SK-N-SH (cell line): ENCODE data around the gene ARMH2. TPM values are rescaled to one million over a fixed set of nuclear protein-coding genes. Genes with fewer than 3 reads are reported as not detected.

Experiments
- CTCF ChIA-PET: fragments of 300-600, 350-600 bp; formaldehyde crosslinking; extraction: SDS; loops from one replicate; lab custom pipeline; 2021; lab: Yijun Ruan, JAX
- POLR2A ChIA-PET: fragments of 350-600 bp; sonication (Branson Sonifier 250); formaldehyde crosslinking; extraction: SDS; loops from one replicate; lab custom pipeline; 2020; ENCODE audit warnings: antibody characterized with exemption, inconsistent platforms; lab: Yijun Ruan, JAX
- DNase-seq: peaks from one replicate; pipeline ENCODE4 v3.0.0; 2012
- H2AFZ ChIP-seq: fragments of 200-600 bp; sonication (generic); 2 replicates; pipeline ENCODE4 v1.8.1; 2016; ENCODE audit warnings: antibody characterized with exemption, mild to moderate bottlenecking, low read depth
- H3F3A ChIP-seq: fragments of 200-600 bp; sonication (generic); replicated peaks from 2 replicates; pipeline ENCODE3; 2016; ENCODE audit warnings: antibody characterized with exemption, mild to moderate bottlenecking; ENCODE audit not compliant: insufficient read depth
- H3K27ac ChIP-seq, 2 experiments: fragments of 200-500 bp in 1 of 2; fragments of 200-600 bp in 1 of 2; sonication (Bioruptor generic) in 1 of 2; sonication (generic), shearing (Covaris generic) in 1 of 2; 2 replicates each; pipeline versions ENCODE4 v1.5.1 to v1.6.1; 2014 to 2016; ENCODE audit warnings: low read depth in 2 of 2, inconsistent platforms in 1 of 2, low read length in 1 of 2, mild to moderate bottlenecking in 1 of 2, mixed read lengths in 1 of 2
- H3K27me3 ChIP-seq: fragments of 200-600 bp; sonication (generic), shearing (Covaris generic); 2 replicates; pipeline ENCODE4 v1.6.1; 2016; ENCODE audit warnings: mixed run types; ENCODE audit not compliant: insufficient read depth
- H3K36me3 ChIP-seq, 2 experiments: fragments of 200-500 bp in 1 of 2; fragments of 200-600 bp in 1 of 2; sonication (Bioruptor generic) in 1 of 2; sonication (generic) in 1 of 2; replicated peaks in 1 of 2; 2 replicates each; pipeline versions ENCODE3 to v1.5.1; 2014 to 2016; ENCODE audit warnings: low read length in 1 of 2, mild to moderate bottlenecking in 1 of 2; ENCODE audit not compliant: insufficient read depth in 2 of 2, control insufficient read depth in 1 of 2
- H3K4me1 ChIP-seq, 2 experiments: fragments of 200-500 bp in 1 of 2; fragments of 200-600 bp in 1 of 2; sonication (Bioruptor generic) in 1 of 2; sonication (generic), shearing (Covaris generic) in 1 of 2; 2 replicates each; pipeline versions ENCODE4 v1.5.1 to v1.6.1; 2014 to 2016; ENCODE audit warnings: low read depth in 1 of 2, low read length in 1 of 2, mixed run types in 1 of 2; ENCODE audit not compliant: insufficient read depth in 2 of 2, control insufficient read depth in 1 of 2
- H3K4me2 ChIP-seq: fragments of 200-600 bp; sonication (generic), shearing (Covaris generic); 2 replicates; pipeline ENCODE4 v1.6.1; 2017; ENCODE audit warnings: mixed run types
- H3K4me3 ChIP-seq, 2 experiments: fragments of 200-500 bp in 1 of 2; fragments of 200-600 bp in 1 of 2; sonication (Bioruptor generic) in 1 of 2; sonication (generic), shearing (Covaris generic) in 1 of 2; 2 replicates each; pipeline versions ENCODE4 v1.5.1 to v1.8.1; 2014 to 2016; ENCODE audit warnings: low read depth in 2 of 2, inconsistent platforms in 1 of 2, low read length in 1 of 2, mild to moderate bottlenecking in 1 of 2, mixed read lengths in 1 of 2, moderate library complexity in 1 of 2
- H3K79me2 ChIP-seq: fragments of 200-600 bp; sonication (generic); 2 replicates; pipeline ENCODE4 v1.8.1; 2017; ENCODE audit warnings: mild to moderate bottlenecking; ENCODE audit not compliant: insufficient read depth
- H3K9ac ChIP-seq: fragments of 200-600 bp; sonication (generic); 2 replicates; pipeline ENCODE4 v1.6.1; 2017; ENCODE audit warnings: mixed run types
- H3K9me2 ChIP-seq: fragments of 200-600 bp; sonication (generic); 2 replicates; pipeline ENCODE4 v1.6.1; 2017; ENCODE audit warnings: mixed run types
- H3K9me3 ChIP-seq: fragments of 200-600 bp; sonication (generic); 2 replicates; pipeline ENCODE4 v1.6.1; 2017; ENCODE audit warnings: mixed run types, mild to moderate bottlenecking, moderate library complexity
- H4K20me1 ChIP-seq: fragments of 200-600 bp; sonication (generic); 2 replicates; pipeline ENCODE4 v1.6.1; 2017; ENCODE audit warnings: mild to moderate bottlenecking, mixed run types; ENCODE audit not compliant: insufficient read depth
- ELF1 ChIP-seq: IDR thresholded peaks from 2 replicates; pipeline ENCODE4 v1.4.0; 2012
- EP300 ChIP-seq, 2 experiments: IDR thresholded peaks; 2 replicates each; pipeline versions ENCODE4 v1.4.0 to v1.6.1; 2012; ENCODE audit warnings: borderline replicate concordance in 1 of 2, low read depth in 1 of 2, low read length in 1 of 2
- FOSL2 ChIP-seq: IDR thresholded peaks from 2 replicates; pipeline ENCODE4 v1.4.0; 2012; ENCODE audit warnings: low read depth, mild to moderate bottlenecking, moderate library complexity, borderline replicate concordance
- FOXJ3 ChIP-seq: sonication (generic); formaldehyde crosslinking; IDR thresholded peaks from 2 replicates; pipeline ENCODE4 v1.5.1; 2020; ENCODE audit warnings: mild to moderate bottlenecking, missing genetic modification reagents
- GATA2 ChIP-seq: sonication (generic); formaldehyde crosslinking; IDR thresholded peaks from 2 replicates; pipeline ENCODE4 v1.5.0; 2020; ENCODE audit warnings: mild to moderate bottlenecking, missing genetic modification reagents
- IRF3 ChIP-seq: fragments of 150-350 bp; IDR thresholded peaks from 2 replicates; pipeline ENCODE4 v1.6.1; 2016; ENCODE audit warnings: mild to moderate bottlenecking, low read depth, low read length
- JUND ChIP-seq: IDR thresholded peaks from 2 replicates; pipeline ENCODE4 v1.4.0; 2012
- MAX ChIP-seq: IDR thresholded peaks from 2 replicates; pipeline ENCODE4 v1.4.0; 2012; ENCODE audit warnings: low read depth
- MEF2A ChIP-seq: IDR thresholded peaks from 2 replicates; pipeline ENCODE4 v1.4.0; 2012; ENCODE audit warnings: low read depth, borderline replicate concordance
- MXI1 ChIP-seq: IDR thresholded peaks from 2 replicates; pipeline ENCODE4 v1.6.1; 2012; ENCODE audit warnings: mild to moderate bottlenecking, low read depth, low read length, improper control_type of control experiment
- RCOR1 ChIP-seq: fragments of 150-350 bp; IDR thresholded peaks from 2 replicates; pipeline ENCODE4 v1.6.1; 2017; ENCODE audit warnings: antibody characterized with exemption, low read length
- SMC3 ChIP-seq: IDR thresholded peaks from 2 replicates; pipeline ENCODE4 v1.6.1; 2012; ENCODE audit warnings: low read depth, low read length, improper control_type of control experiment
- TCF12 ChIP-seq: IDR thresholded peaks from 2 replicates; pipeline ENCODE4 v1.4.0; 2012
- WGBS: methylation state at CpG from one replicate; pipeline ENCODE4 v1.1.6; 2017; ENCODE audit warnings: low lambda C conversion rate; 5-methylcytosine and 5-hydroxymethylcytosine counted together
- polyA plus RNA-seq, 3 experiments: library from polyadenylated mRNA; depleted of rRNA; stranded (reverse); fragments of >200 nt; gene quantifications; 2 replicates each; pipeline ENCODE4 v1.2.3, GENCODE V29; 2012
- TF ChIP-seq, protein P1 (sequence below): IDR thresholded peaks from 2 replicates; pipeline ENCODE4; 2012
- TF ChIP-seq, protein P2 (sequence below): IDR thresholded peaks from 2 replicates; pipeline ENCODE4 v1.6.1; 2012; ENCODE audit warnings: mild to moderate bottlenecking, low read depth, low read length, moderate library complexity

Gene ARMH2
- polyA plus RNA-seq, 1 of the 3 experiments (the other 2 are of a cell fraction) = not detected

DNA sequence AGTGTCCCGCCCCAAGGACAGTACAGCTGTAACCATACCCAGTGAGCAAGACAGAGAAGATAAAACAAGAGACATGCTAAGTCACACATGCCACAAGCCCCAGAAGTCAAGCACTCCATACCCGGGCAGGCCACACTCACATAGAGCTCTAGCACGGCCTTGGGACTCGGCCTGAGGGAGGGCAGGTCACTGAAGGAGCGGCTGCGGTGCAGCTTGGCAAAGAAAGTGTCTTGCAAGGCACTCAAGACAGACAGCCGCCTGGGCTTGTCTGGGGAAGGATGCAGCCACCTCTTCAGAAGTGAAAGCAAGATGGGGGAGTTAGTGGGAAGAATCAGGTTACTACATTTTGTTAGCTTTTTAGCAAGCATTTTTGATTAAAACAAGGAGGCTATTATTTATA lies 48.7 kb upstream of the ARMH2 start:
- WGBS = 83% methylated on average over 7 of the region's 7 CpGs

More for the DNA sequence above, 48.7 kb upstream of the ARMH2 start:
- no peaks in the 10 kb centered on the region for H3K27me3 ChIP-seq
- TF ChIP-seq MEF2A = no peak
- TF ChIP-seq ELF1 = no peak
- TF ChIP-seq GATA2 (CRISPR knock-in tag) = no peak
- TF ChIP-seq, protein P1, sequence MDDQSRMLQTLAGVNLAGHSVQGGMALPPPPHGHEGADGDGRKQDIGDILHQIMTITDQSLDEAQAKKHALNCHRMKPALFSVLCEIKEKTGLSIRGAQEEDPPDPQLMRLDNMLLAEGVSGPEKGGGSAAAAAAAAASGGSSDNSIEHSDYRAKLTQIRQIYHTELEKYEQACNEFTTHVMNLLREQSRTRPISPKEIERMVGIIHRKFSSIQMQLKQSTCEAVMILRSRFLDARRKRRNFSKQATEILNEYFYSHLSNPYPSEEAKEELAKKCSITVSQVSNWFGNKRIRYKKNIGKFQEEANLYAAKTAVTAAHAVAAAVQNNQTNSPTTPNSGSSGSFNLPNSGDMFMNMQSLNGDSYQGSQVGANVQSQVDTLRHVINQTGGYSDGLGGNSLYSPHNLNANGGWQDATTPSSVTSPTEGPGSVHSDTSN = no peak
- no peak for TF ChIP-seq RCOR1
- no peak for TF ChIP-seq SMC3
- no peak for TF ChIP-seq MAX
- TF ChIP-seq EP300 (IDR thresholded peaks at IDR 0.05; ENCODE audit: borderline replicate concordance in 1 of 2, low read depth in 1 of 2, low read length in 1 of 2) = no peak
- no peak for TF ChIP-seq FOSL2
- no peak for TF ChIP-seq IRF3
- TF ChIP-seq MXI1 = no peak
- TF ChIP-seq FOXJ3 (CRISPR knock-in tag) = no peak
- no peak for TF ChIP-seq TCF12
- TF ChIP-seq JUND = no peak
- TF ChIP-seq, protein P2, sequence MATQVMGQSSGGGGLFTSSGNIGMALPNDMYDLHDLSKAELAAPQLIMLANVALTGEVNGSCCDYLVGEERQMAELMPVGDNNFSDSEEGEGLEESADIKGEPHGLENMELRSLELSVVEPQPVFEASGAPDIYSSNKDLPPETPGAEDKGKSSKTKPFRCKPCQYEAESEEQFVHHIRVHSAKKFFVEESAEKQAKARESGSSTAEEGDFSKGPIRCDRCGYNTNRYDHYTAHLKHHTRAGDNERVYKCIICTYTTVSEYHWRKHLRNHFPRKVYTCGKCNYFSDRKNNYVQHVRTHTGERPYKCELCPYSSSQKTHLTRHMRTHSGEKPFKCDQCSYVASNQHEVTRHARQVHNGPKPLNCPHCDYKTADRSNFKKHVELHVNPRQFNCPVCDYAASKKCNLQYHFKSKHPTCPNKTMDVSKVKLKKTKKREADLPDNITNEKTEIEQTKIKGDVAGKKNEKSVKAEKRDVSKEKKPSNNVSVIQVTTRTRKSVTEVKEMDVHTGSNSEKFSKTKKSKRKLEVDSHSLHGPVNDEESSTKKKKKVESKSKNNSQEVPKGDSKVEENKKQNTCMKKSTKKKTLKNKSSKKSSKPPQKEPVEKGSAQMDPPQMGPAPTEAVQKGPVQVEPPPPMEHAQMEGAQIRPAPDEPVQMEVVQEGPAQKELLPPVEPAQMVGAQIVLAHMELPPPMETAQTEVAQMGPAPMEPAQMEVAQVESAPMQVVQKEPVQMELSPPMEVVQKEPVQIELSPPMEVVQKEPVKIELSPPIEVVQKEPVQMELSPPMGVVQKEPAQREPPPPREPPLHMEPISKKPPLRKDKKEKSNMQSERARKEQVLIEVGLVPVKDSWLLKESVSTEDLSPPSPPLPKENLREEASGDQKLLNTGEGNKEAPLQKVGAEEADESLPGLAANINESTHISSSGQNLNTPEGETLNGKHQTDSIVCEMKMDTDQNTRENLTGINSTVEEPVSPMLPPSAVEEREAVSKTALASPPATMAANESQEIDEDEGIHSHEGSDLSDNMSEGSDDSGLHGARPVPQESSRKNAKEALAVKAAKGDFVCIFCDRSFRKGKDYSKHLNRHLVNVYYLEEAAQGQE = no peak
- H3K79me2 ChIP-seq = no peaks in the 10 kb centered on the region
- H3K9me3 ChIP-seq = no peaks in the 10 kb centered on the region
- CTCF ChIA-PET = interaction anchor here (1.3 to 1.7 kb wide), 3 partner anchors 9 to 144 kb away, joined by 3 to 8 read pairs (median 6); no protein-coding TSS in a partner anchor
- no peaks in the 10 kb centered on the region for H4K20me1 ChIP-seq
- H3K4me1 ChIP-seq = no peaks in the 10 kb centered on the region; a peak in 1 of 4 replicates
- POLR2A ChIA-PET = no interaction called here
- H3K27ac ChIP-seq = no peak overlapping the region
- H3K9me2 ChIP-seq = no peaks in the 10 kb centered on the region
- H3K36me3 ChIP-seq = no peaks in the 10 kb centered on the region
- no peak overlapping the region for H2AFZ ChIP-seq
- no peak for DNase-seq
- H3K4me3 ChIP-seq = no peak overlapping the region
- H3K4me2 ChIP-seq = no peak overlapping the region
- no peak overlapping the region for H3K9ac ChIP-seq
- H3F3A ChIP-seq = no peaks in the 10 kb centered on the region
